Measurements from ENCODE around the gene PCDH18. TPM values are rescaled to one million over a fixed set of nuclear protein-coding genes. Genes with fewer than 3 reads are reported as not detected.

PCDH18 gene
- total and polyA plus RNA-seq, 2 of the 4 experiments (the other 2 are of a cell fraction): 41.3 to 119 TPM

- H3K56ac ChIP-seq (ENCODE audit: extremely low read depth, insufficient read depth, low read length): no peak overlapping the region
- H4K8ac ChIP-seq (ENCODE audit: low read depth in 2 of 2, low read length in 2 of 2): no peak overlapping the region
- in situ Hi-C loops (cut with MboI; ENCODE audit: low sequenced_read_pairs): no loop called here
- BruUV-seq (replicated peaks): no TSS peak
- no peaks in the 10 kb centered on the region for H4K20me1 ChIP-seq (ENCODE audit: insufficient read depth, low read length)
- H3K27me3 ChIP-seq (ENCODE audit: control insufficient read depth, insufficient read depth, low read length): no peaks in the 10 kb centered on the region
- no peak overlapping the region for H2BK20ac ChIP-seq (ENCODE audit: low read depth, low read length)
- H3K4me2 ChIP-seq (ENCODE audit: low read depth, low read length): no peak overlapping the region
- no peak overlapping the region for H4K91ac ChIP-seq (ENCODE audit: insufficient read depth, low read depth, low read length)
- H3K18ac ChIP-seq (ENCODE audit: low read depth, low read length): no peak overlapping the region
- DNase-seq (no peak), ATAC-seq (ENCODE audit: low read depth) (no peak)
- no peak overlapping the region for H2BK5ac ChIP-seq (ENCODE audit: low read depth, low read length, poor library complexity, severe bottlenecking)
- no peaks in the 10 kb centered on the region for H3K36me3 ChIP-seq (ENCODE audit: control insufficient read depth, insufficient read depth, low read length)
- ChIA-PET CTCF (no interaction called here), POLR2A (ENCODE audit: unreplicated experiment) (no interaction called here)
- no peak overlapping the region for H2BK120ac ChIP-seq (ENCODE audit: low read depth, low read length)
- H3K9me3 ChIP-seq (ENCODE audit: control insufficient read depth, insufficient read depth, low read length): no peaks in the 10 kb centered on the region
- dilution Hi-C loops (cut with HindIII; ENCODE audit: low sequenced_read_pairs, unreplicated experiment): no loop called here
- H3K14ac ChIP-seq (replicated peaks; ENCODE audit: low read depth, low read length): no peak overlapping the region
- no peak overlapping the region for H3K4me3 ChIP-seq (ENCODE audit: insufficient read depth, low read depth, low read length)
- no peaks in the 10 kb centered on the region for H3K9me1 ChIP-seq (ENCODE audit: insufficient read depth, low read length)
- intact Hi-C loops (cut with micrococcal nuclease): no loop called here
- H4K5ac ChIP-seq (ENCODE audit: low read depth, low read length): no peak overlapping the region
- H3K23ac ChIP-seq (ENCODE audit: low read depth, low read length): no peak overlapping the region
- H3K4me1 ChIP-seq (ENCODE audit: control insufficient read depth, insufficient read depth, low read length): 0 out of 2 replicates have a peak, but pooled peaks cover 2% of the 10 kb centered on the region
- H2AFZ ChIP-seq (replicated peaks; ENCODE audit: low read length, poor library complexity): no peak overlapping the region
- H2AK5ac ChIP-seq (ENCODE audit: low read depth, low read length): no peak overlapping the region
- H3K79me1 ChIP-seq (ENCODE audit: low read depth in 1 of 2, low read length in 2 of 2): no peaks in the 10 kb centered on the region
- H3K4ac ChIP-seq (ENCODE audit: low read depth, low read length): no peak overlapping the region
- H2AK9ac ChIP-seq (replicated peaks; ENCODE audit: low read depth, low read length, poor library complexity): no peak overlapping the region
- no peak overlapping the region for H2BK15ac ChIP-seq (ENCODE audit: low read depth, low read length)
- no CpG with 5 or more reads among the region's 2 CpGs for WGBS, 2 experiments (ENCODE audit: extremely low coverage in 2 of 2, insufficient read length in 1 of 2)
- no peak overlapping the region for H3K27ac ChIP-seq (ENCODE audit: insufficient read depth, low read length)
- H3K9ac ChIP-seq (ENCODE audit: low read depth, low read length): no peak overlapping the region
- TF ChIP-seq MAZ (IDR thresholded peaks at IDR 0.05; ENCODE audit: borderline replicate concordance, low read depth, low read length): no peak
- TF ChIP-seq, protein P1, sequence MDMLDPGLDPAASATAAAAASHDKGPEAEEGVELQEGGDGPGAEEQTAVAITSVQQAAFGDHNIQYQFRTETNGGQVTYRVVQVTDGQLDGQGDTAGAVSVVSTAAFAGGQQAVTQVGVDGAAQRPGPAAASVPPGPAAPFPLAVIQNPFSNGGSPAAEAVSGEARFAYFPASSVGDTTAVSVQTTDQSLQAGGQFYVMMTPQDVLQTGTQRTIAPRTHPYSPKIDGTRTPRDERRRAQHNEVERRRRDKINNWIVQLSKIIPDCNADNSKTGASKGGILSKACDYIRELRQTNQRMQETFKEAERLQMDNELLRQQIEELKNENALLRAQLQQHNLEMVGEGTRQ (IDR thresholded peaks at IDR 0.05; ENCODE audit: low read depth, low read length): no peak
- TF ChIP-seq, protein P2, sequence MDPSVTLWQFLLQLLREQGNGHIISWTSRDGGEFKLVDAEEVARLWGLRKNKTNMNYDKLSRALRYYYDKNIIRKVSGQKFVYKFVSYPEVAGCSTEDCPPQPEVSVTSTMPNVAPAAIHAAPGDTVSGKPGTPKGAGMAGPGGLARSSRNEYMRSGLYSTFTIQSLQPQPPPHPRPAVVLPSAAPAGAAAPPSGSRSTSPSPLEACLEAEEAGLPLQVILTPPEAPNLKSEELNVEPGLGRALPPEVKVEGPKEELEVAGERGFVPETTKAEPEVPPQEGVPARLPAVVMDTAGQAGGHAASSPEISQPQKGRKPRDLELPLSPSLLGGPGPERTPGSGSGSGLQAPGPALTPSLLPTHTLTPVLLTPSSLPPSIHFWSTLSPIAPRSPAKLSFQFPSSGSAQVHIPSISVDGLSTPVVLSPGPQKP (IDR thresholded peaks at IDR 0.05; ENCODE audit: borderline replicate concordance, low read depth, low read length): no peak
- TF ChIP-seq POLR2A (IDR thresholded peaks at IDR 0.05; ENCODE audit: low read depth, low read length): no peak
- TF ChIP-seq MXI1 (IDR thresholded peaks at IDR 0.05; ENCODE audit: borderline replicate concordance, low read depth, low read length): no peak
- TF ChIP-seq RAD21 (IDR thresholded peaks at IDR 0.05; ENCODE audit: low read length): no peak
- no peak for TF ChIP-seq CHD1 (IDR thresholded peaks at IDR 0.05; ENCODE audit: low read depth, low read length)
- TF ChIP-seq RFX5 (IDR thresholded peaks at IDR 0.05; ENCODE audit: low read depth, low read length): no peak
- no peak for TF ChIP-seq NFE2L2 (IDR thresholded peaks at IDR 0.05; ENCODE audit: low read depth, low read length)
- TF ChIP-seq MAFK (IDR thresholded peaks at IDR 0.05; ENCODE audit: low read depth, low read length): no peak
Measured at GRCh38 chr4:137572163-137572562, 39.9 kb upstream of the PCDH18 start.
